Uterus (tissue), 4 donors: Measurements from ENCODE around the gene CATSPERZ. TPM values are rescaled to one million over a fixed set of nuclear protein-coding genes. Genes with fewer than 3 reads are reported as not detected.
"Not testable (repeated sequence)": the region's sequence is repeated elsewhere in the genome, so short reads cannot be mapped to it uniquely, and the experiment has no call there.

Experiments used
- DNase-seq, 2 donors: peaks; one replicate each; pipeline ENCODE4 v3.0.0-alpha.2; 2019 to 2020
- H3K27ac ChIP-seq, 2 donors: fragments of 200-600 bp; sonication (generic); 1 replicate in 1 of 2; 2 replicates in 1 of 2; pipeline ENCODE4 v1.5.1; 2016 to 2018
- H3K27me3 ChIP-seq, 2 donors: fragments of 200-600 bp; sonication (generic); one replicate each; pipeline ENCODE4 v1.5.1; 2018 to 2019; ENCODE audit warnings: control low read depth in 1 of 2
- H3K36me3 ChIP-seq, 2 donors: fragments of 200-600 bp; sonication (generic); one replicate each; pipeline ENCODE4 v1.5.1; 2019; ENCODE audit warnings: control low read depth in 1 of 2
- H3K4me1 ChIP-seq, 2 donors: fragments of 200-600 bp; sonication (generic); one replicate each; pipeline ENCODE4 v1.5.1; 2018 to 2019; ENCODE audit warnings: control low read depth in 1 of 2
- H3K4me3 ChIP-seq, 2 donors: fragments of 200-600 bp; sonication (generic); 1 replicate in 1 of 2; 2 replicates in 1 of 2; pipeline ENCODE4 v1.5.1; 2018 to 2019; ENCODE audit warnings: mild to moderate bottlenecking in 1 of 2
- H3K9me3 ChIP-seq, 2 donors: fragments of 200-600 bp; sonication (generic); one replicate each; pipeline ENCODE4 v1.5.1; 2019; ENCODE audit warnings: control low read depth in 1 of 2
- CTCF ChIP-seq, 4 experiments: fragments of 200-600 bp in 2 of 4; fragments of 450-650 bp in 2 of 4; sonication (generic) in 2 of 4; IDR thresholded peaks; one replicate each; pipeline ENCODE4 v1.5.1; 2016 to 2019; ENCODE audit warnings: antibody characterized with exemption in 4 of 4, mild to moderate bottlenecking in 2 of 4, moderate library complexity in 1 of 4
- POLR2A ChIP-seq, 2 donors: fragments of 450-650 bp; IDR thresholded peaks; one replicate each; pipeline ENCODE4 v1.6.1; 2016; ENCODE audit warnings: antibody characterized with exemption in 2 of 2, mild to moderate bottlenecking in 1 of 2, moderate library complexity in 1 of 2
- intact Hi-C: fragments of 100-400 bp; cut with DNase I; formaldehyde crosslinking; loops from one replicate; pipeline ENCODE4 v1.15.1; 2023; ENCODE audit warnings: low total_unique reads
- total RNA-seq, 4 donors: library from RNA; depleted of rRNA in 3 of 4; stranded (reverse); fragments of >200 nt in 3 of 4; gene quantifications; one replicate each; pipeline versions ENCODE4 v1.1.0 to v1.2.4, GENCODE V29; 2014 to 2023
- donor health status: DM: yes; HTN: yes; CAD: no.

The CATSPERZ gene
- total RNA-seq, 4 donors from 2014 or later = not detected

- H3K36me3 ChIP-seq = no peaks in the 10 kb centered on the region
- H3K4me3 ChIP-seq = no peak overlapping the region
- intact Hi-C loops = no loop called here
- no peaks in the 10 kb centered on the region for H3K27me3 ChIP-seq
- no peak for DNase-seq
- H3K4me1 ChIP-seq = no peaks in the 10 kb centered on the region
- no peaks in the 10 kb centered on the region for H3K9me3 ChIP-seq
- TF ChIP-seq CTCF (IDR thresholded peaks at IDR 0.05) (no peak), POLR2A (IDR thresholded peaks at IDR 0.05) (no peak)
- no peak overlapping the region for H3K27ac ChIP-seq
Measured at GRCh38 chr11:64321533-64321932, 21.4 kb downstream of the CATSPERZ start.

DNA sequence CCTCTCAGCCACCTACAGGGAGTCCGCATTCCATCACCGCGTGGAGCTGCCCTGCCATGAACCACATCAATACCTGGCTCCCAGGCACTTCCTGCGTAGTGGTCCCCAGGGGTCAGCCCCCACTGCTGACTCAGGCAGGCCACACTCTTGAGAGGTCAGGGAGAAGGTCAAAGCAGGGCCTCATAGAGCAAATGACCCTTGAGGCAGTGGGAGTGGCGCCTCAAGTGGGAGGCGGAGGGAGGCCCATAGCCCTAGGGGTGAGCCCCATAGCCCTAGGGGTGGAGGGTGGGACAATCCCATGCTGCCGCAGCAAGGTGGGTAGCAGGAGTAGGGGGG, 22.7 kb downstream of the CATSPERZ start:
- DNase-seq = no peak
- Histone ChIP-seq H3K27ac (no peak overlapping the region), H3K36me3 (no peaks in the 10 kb centered on the region), H3K4me3 (no peak overlapping the region), H3K9me3 (no peaks in the 10 kb centered on the region), H3K27me3 (no peaks in the 10 kb centered on the region), H3K4me1 (no peaks in the 10 kb centered on the region)
- TF ChIP-seq POLR2A (IDR thresholded peaks at IDR 0.05) (no peak), CTCF (IDR thresholded peaks at IDR 0.05) (no peak)
- intact Hi-C loops = no loop called here

DNA sequence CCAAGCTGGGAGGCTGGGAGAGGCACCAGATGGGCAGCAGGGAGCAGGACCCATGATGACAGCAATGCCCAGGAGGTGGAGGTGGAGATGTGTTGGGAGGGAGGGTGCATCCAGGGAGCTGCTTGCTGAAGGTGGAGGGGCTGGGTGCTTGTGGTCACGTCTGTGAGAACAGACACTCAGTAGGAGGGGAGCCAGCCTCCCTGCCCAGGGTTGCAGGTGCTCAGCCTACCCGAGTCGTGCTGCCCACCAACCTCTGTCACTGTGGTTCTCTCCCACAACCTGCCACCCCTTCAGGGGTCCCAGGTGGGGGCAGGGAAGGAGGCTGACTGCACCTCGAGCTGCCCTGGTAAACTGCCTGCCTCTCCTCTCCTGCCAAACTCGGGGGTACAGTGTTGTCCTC, 23.2 kb downstream of the CATSPERZ start:
- H3K27me3 ChIP-seq = no peaks in the 10 kb centered on the region
- intact Hi-C loops = no loop called here
- H3K9me3 ChIP-seq = no peaks in the 10 kb centered on the region
- DNase-seq = no peak
- TF ChIP-seq POLR2A (IDR thresholded peaks at IDR 0.05) (no peak), CTCF (IDR thresholded peaks at IDR 0.05) (no peak)
- H3K4me3 ChIP-seq = no peak overlapping the region
- H3K27ac ChIP-seq = no peak overlapping the region
- H3K36me3 ChIP-seq = no peaks in the 10 kb centered on the region
- no peaks in the 10 kb centered on the region for H3K4me1 ChIP-seq

GRCh38 chr11:64323984-64324383, 23.8 kb downstream of the CATSPERZ start:
- H3K9me3 ChIP-seq, H3K27ac ChIP-seq, H3K27me3 ChIP-seq, H3K4me3 ChIP-seq, H3K4me1 ChIP-seq, H3K36me3 ChIP-seq, intact Hi-C loops, DNase-seq: not testable (repeated sequence)

DNA sequence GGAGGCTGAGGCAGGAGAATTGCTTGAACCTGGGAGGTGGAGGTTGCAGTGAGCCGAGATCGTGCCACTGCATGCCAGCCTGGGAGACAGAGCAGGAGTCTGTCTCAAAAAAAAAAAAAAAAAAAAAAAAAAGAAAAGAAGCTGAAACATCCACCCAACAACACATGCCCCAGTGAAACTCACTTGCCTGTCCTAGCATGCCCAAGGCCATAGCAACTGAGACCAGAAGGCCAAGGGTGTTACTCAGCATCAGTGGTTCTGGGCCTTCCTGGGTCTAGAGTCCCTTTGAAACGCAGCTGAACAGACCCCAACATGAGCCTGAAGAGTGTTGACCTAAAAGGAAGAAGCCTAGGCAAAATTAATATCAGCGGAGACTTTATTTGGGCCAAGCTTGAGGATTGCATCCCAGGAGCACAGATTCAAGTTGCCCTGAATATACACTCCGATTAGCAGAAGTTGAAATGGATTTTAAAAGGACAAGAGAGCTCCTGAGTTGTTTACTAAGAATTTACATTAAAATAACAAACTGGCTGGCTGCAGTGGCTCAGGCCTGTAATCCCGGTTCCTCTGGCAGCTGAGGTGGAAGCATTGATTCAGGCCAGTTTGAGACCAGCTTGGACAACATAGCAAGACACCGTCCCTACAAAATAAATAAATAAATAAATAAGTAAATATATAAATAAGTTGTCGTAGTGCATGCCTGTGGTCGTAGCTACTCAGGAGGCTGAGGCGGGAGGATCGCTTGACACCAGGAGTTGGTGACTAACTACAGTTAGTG, 24.7 kb downstream of the CATSPERZ start:
- no peaks in the 10 kb centered on the region for H3K27me3 ChIP-seq
- no peaks in the 10 kb centered on the region for H3K4me1 ChIP-seq
- no peak overlapping the region for H3K27ac ChIP-seq
- no peak overlapping the region for H3K4me3 ChIP-seq
- no peaks in the 10 kb centered on the region for H3K9me3 ChIP-seq
- intact Hi-C loops = no loop called here
- TF ChIP-seq CTCF (IDR thresholded peaks at IDR 0.05) (no peak), POLR2A (IDR thresholded peaks at IDR 0.05) (no peak)
- H3K36me3 ChIP-seq = no peaks in the 10 kb centered on the region
- DNase-seq = no peak

GRCh38 chr11:64327375-64327774, 27.2 kb downstream of the CATSPERZ start:
- TF ChIP-seq CTCF (IDR thresholded peaks at IDR 0.05) (no peak), POLR2A (IDR thresholded peaks at IDR 0.05) (no peak)
- intact Hi-C loops = no loop called here
- H3K4me1 ChIP-seq = no peaks in the 10 kb centered on the region

More at GRCh38 chr11:64327375-64327774, 27.2 kb downstream of the CATSPERZ start:
- H3K27ac ChIP-seq = no peak overlapping the region
- H3K36me3 ChIP-seq = no peaks in the 10 kb centered on the region
- H3K27me3 ChIP-seq = no peaks in the 10 kb centered on the region
- DNase-seq = no peak
- H3K9me3 ChIP-seq = no peaks in the 10 kb centered on the region
- no peak overlapping the region for H3K4me3 ChIP-seq
